Measurements from ENCODE around the gene MARCKS.

Gene MARCKS

DNA sequence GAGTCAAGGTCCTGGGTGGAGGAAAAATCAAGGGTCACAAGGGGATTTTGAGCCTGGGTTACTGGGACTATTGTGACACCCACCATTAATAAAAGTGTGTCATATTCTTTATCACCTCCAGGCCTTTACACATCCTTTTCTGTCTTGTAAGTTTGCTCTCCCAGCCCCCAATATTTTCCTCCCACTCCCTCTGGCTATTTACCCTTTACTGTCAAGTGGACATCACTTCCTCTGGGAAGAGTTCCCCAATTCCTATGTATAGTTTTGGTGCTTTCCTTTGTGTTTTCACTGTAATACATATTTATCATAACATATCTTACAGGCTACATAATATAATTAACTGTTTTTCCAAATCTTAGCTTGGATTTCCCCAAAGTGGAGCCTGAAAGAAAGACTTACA is 36.3 kb downstream of the MARCKS start:
- H3K27me3 ChIP-seq (ENCODE audit: insufficient read depth, low read length, poor library complexity): no peaks in the 10 kb centered on the region
- H3K36me3 ChIP-seq (ENCODE audit: insufficient read depth, low read length): no peaks in the 10 kb centered on the region
- H3K4me2 ChIP-seq (ENCODE audit: insufficient read depth, low read length): no peak overlapping the region
- no peak overlapping the region for H3K9ac ChIP-seq (ENCODE audit: low read depth, low read length)
- no peaks in the 10 kb centered on the region for H3K9me3 ChIP-seq (ENCODE audit: insufficient read depth, low read length, severe bottlenecking)
- DNase-seq (no peak), ATAC-seq (ENCODE audit: insufficient read depth, low read depth) (no peak)
- no peaks in the 10 kb centered on the region for H4K20me1 ChIP-seq (ENCODE audit: insufficient read depth, low read length)
- no peaks in the 10 kb centered on the region for H3K79me2 ChIP-seq (ENCODE audit: insufficient read depth, low read length)
- no peak overlapping the region for H3K4me3 ChIP-seq (ENCODE audit: low read depth in 1 of 2, low read length in 2 of 2)
- H3K4me1 ChIP-seq (ENCODE audit: insufficient read depth, low read length): no peaks in the 10 kb centered on the region
- no peak overlapping the region for H2AFZ ChIP-seq (ENCODE audit: low read depth, low read length)
- TF ChIP-seq EZH2 (IDR thresholded peaks at IDR 0.05; ENCODE audit: borderline replicate concordance, low read depth, low read length, severe bottlenecking) (no peak), CTCF (IDR thresholded peaks at IDR 0.05; ENCODE audit: borderline replicate concordance, extremely low read depth, low read length, poor library complexity, severe bottlenecking) (no peak)
- H3K27ac ChIP-seq (ENCODE audit: low read length): no peak overlapping the region

GRCh38 chr6:113893866-113894265 is 36.7 kb downstream of the MARCKS start:
- DNase-seq (no peak), ATAC-seq (ENCODE audit: insufficient read depth, low read depth) (no peak)
- TF ChIP-seq CTCF (IDR thresholded peaks at IDR 0.05; ENCODE audit: borderline replicate concordance, extremely low read depth, low read length, poor library complexity, severe bottlenecking): no peak
- TF ChIP-seq EZH2 (IDR thresholded peaks at IDR 0.05; ENCODE audit: borderline replicate concordance, low read depth, low read length, severe bottlenecking): no peak
- H3K4me2 ChIP-seq (ENCODE audit: insufficient read depth, low read length): no peak overlapping the region
- H3K36me3 ChIP-seq (ENCODE audit: insufficient read depth, low read length): no peaks in the 10 kb centered on the region
- H2AFZ ChIP-seq (ENCODE audit: low read depth, low read length): no peak overlapping the region
- no peak overlapping the region for H3K9ac ChIP-seq (ENCODE audit: low read depth, low read length)
- no peaks in the 10 kb centered on the region for H3K9me3 ChIP-seq (ENCODE audit: insufficient read depth, low read length, severe bottlenecking)
- H3K27me3 ChIP-seq (ENCODE audit: insufficient read depth, low read length, poor library complexity): no peaks in the 10 kb centered on the region
- no peaks in the 10 kb centered on the region for H3K4me1 ChIP-seq (ENCODE audit: insufficient read depth, low read length)
- H3K4me3 ChIP-seq (ENCODE audit: low read depth in 1 of 2, low read length in 2 of 2): no peak overlapping the region
- H4K20me1 ChIP-seq (ENCODE audit: insufficient read depth, low read length): no peaks in the 10 kb centered on the region
- H3K79me2 ChIP-seq (ENCODE audit: insufficient read depth, low read length): no peaks in the 10 kb centered on the region
- H3K27ac ChIP-seq (ENCODE audit: low read length): no peak overlapping the region

DNA sequence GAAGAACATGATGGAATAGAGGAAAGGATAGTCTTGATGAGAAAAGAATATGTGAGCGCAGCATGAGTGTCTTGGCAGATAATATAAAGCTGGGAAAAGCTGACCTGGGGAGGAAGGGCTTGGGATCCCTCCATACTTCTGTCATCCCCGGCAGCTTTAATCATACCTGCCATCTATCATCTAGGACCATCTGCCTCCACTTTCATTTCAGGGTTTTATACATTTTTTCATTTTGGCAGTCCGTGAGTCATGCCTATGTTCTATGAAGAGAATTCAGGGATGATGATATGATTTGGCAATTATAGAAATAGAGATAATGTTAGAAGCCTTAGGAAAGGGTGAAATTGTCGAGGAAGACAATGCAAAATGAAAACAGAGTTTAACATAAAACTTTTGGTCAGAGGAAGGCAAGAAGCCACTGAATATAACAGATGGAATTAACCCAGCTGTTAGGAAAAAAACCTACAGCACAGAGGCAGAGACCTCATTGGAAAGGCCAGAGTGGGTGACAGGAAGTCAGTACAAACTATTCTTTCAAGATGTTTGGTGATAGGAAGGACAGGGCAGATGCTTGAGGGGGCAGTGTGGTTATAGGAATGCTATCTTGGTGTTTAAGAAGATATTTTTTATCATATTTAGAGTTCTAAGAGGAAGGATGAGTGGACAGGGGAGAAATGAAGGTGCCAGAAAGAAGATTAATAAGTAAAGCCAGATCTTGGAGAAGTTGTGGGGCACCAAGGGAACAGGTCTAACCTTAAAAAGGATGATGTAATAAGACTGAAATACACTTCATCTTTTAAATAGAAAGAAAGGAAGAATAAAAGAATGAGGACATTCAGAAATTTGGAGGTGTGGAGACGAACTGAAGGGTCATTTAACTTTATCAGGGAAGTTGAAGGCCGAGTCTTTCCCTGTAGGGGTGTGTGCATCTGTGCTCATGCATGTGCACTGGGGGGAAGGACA is 37.8 kb downstream of the MARCKS start:
- DNase-seq: no peak
- no peaks in the 10 kb centered on the region for H3K79me2 ChIP-seq (ENCODE audit: insufficient read depth, low read length)

More for the DNA sequence above, 37.8 kb downstream of the MARCKS start:
- Histone ChIP-seq H3K9me3 (ENCODE audit: insufficient read depth, low read length, severe bottlenecking) (no peaks in the 10 kb centered on the region), H3K4me2 (ENCODE audit: insufficient read depth, low read length) (no peak overlapping the region), H3K27ac (ENCODE audit: low read length) (no peak overlapping the region), H3K9ac (ENCODE audit: low read depth, low read length) (no peak overlapping the region), H3K27me3 (ENCODE audit: insufficient read depth, low read length, poor library complexity) (no peaks in the 10 kb centered on the region), H4K20me1 (ENCODE audit: insufficient read depth, low read length) (no peaks in the 10 kb centered on the region), H3K36me3 (ENCODE audit: insufficient read depth, low read length) (no peaks in the 10 kb centered on the region), H3K4me3 (ENCODE audit: low read depth in 1 of 2, low read length in 2 of 2) (no peak overlapping the region), H3K4me1 (ENCODE audit: insufficient read depth, low read length) (no peaks in the 10 kb centered on the region), H2AFZ (ENCODE audit: low read depth, low read length) (no peak overlapping the region)
- TF ChIP-seq CTCF (IDR thresholded peaks at IDR 0.05; ENCODE audit: borderline replicate concordance, extremely low read depth, low read length, poor library complexity, severe bottlenecking): no peak
- TF ChIP-seq EZH2 (IDR thresholded peaks at IDR 0.05; ENCODE audit: borderline replicate concordance, low read depth, low read length, severe bottlenecking): no peak
- no peak; the same call in 2 of the 3 replicates for ATAC-seq (ENCODE audit: insufficient read depth, low read depth)

All from DND-41 (cell line).